Adipocyte (in vitro differentiated cells): ENCODE data around the gene ZKSCAN4.
A peak's percentile ranks its signal among the peaks of the same experiment; 100 is the strongest.

Experiments
- DNase-seq: peaks from one replicate; pipeline ENCODE4 v3.0.0-alpha.2; 2015; ENCODE audit warnings: low read depth
- H3K27me3 ChIP-seq: replicated peaks from 2 replicates; pipeline ENCODE4 v1.7.0; 2013; ENCODE audit warnings: mild to moderate bottlenecking, low read length, moderate library complexity; ENCODE audit not compliant: control insufficient read depth, insufficient read depth
- H3K36me3 ChIP-seq: 2 replicates; pipeline ENCODE4 v1.7.0; 2013; ENCODE audit warnings: low read length, mild to moderate bottlenecking, moderate library complexity; ENCODE audit not compliant: control insufficient read depth, insufficient read depth, severe bottlenecking
- H3K4me1 ChIP-seq: 2 replicates; pipeline ENCODE4 v1.7.0; 2013; ENCODE audit warnings: mild to moderate bottlenecking, low read length, moderate library complexity; ENCODE audit not compliant: control insufficient read depth, insufficient read depth
- H3K4me3 ChIP-seq: 2 replicates; pipeline ENCODE4 v1.7.0; 2013; ENCODE audit warnings: mild to moderate bottlenecking, low read length, moderate library complexity
- H3K9ac ChIP-seq: 2 replicates; pipeline ENCODE4 v1.7.0; 2013; ENCODE audit warnings: mild to moderate bottlenecking, low read length, moderate library complexity
- H3K9me3 ChIP-seq: 2 replicates; pipeline ENCODE4 v1.7.0; 2013; ENCODE audit warnings: mild to moderate bottlenecking, low read length, moderate library complexity; ENCODE audit not compliant: control insufficient read depth

Gene ZKSCAN4

DNA sequence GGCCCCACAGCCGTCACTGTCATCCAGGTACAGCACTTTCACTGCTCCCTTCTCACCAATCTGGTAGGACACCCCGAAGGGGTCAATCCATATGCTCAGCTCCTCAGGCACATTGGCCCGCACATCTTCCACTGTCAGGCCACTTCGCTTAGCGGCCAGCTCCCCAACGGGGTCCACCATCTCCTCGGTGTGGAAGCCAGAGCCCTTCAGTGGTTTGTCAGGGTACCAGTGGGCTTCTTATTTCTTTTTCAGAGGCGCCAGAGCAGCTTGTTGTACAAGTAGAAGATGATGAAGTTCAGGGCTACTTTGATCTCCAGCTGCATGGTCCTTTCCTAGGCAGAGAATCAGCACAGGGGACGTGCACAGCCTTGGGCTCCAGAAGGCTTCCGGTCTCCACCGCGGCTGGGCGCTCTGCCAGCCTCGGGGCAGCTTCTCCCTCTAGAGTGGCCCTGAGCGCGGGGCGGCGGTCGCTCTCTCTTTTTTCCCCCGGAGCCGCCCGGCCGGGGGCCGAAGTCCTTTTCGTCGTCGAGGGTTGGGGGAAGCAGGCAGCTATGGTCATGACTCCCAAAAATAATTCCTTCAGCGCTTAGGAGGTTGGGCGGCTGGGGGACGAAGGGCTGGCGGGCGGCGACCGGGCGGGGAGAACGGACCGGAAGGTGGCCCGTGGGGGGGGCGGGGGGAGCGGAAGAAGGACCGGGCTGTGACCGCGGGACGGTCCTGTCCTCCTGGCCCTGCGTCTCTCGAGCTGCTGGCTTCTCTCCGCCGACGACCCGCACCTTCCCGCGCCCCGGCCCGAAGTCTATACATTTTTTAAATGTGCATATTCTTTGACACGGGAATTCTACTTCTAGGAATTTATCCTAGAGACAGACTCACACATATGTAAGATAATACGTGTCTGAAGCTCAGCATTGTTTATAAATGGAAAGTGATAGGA, 33.5 kb downstream of the ZKSCAN4 start:
- H3K36me3 ChIP-seq: no peaks in the 10 kb centered on the region
- H3K9me3 ChIP-seq: no peaks in the 10 kb centered on the region
- peaks cover 9% of the 10 kb centered on the region for H3K4me1 ChIP-seq
- H3K9ac ChIP-seq: peak overlapping the region; percentile 89
- H3K4me3 ChIP-seq: peak overlapping the region; percentile 87
- peak; percentile 82 for DNase-seq
- peaks cover 7% of the 10 kb centered on the region for H3K27me3 ChIP-seq

DNA sequence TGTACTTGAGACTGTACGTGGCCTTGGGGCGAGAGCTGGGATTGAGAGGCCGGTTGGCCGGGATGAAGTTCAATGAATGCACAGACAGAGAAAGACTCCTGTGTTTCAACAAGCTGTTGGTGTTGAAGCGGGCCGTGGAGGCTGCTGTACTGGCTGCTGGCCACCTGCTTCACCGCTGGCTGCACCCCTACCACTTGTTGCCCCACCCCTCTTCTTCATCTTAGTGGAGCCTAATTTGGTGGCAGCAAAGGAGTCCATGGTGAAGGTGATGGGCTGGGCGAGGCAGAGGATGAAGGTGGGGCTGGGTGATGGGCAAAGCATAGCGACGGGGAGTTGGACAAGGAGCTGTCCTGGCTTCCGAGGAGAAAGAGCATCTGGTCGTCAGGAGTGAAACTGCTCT, 34.2 kb downstream of the ZKSCAN4 start:
- DNase-seq: no peak
- Histone ChIP-seq H3K36me3 (no peaks in the 10 kb centered on the region), H3K4me3 (peak overlapping the region; percentile 87), H3K27me3 (peaks cover 3% of the 10 kb centered on the region), H3K4me1 (peaks cover 11% of the 10 kb centered on the region), H3K9me3 (no peaks in the 10 kb centered on the region), H3K9ac (peak overlapping the region; percentile 89)

DNA sequence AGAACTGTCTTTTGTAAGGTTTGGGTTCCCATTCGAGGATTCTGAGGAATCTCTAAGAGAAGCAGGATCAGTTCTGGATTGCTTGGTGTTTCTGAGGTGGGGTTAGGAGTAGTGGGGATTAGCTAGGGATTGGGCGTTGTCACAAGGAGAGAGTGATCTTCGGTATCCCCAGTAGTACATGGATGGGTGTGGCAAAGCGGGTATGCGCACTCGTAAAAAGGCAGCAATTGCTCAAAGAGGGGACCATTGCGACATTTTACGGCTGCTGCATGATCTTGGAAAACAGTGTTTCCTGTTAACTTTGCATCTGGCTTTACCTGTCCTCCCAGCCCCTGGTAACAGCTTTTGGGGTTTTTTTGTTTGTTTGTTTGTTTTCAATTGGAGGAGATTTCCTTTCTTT, 36.6 kb downstream of the ZKSCAN4 start:
- Histone ChIP-seq H3K36me3 (no peaks in the 10 kb centered on the region), H3K9ac (no peak overlapping the region), H3K9me3 (no peaks in the 10 kb centered on the region), H3K4me1 (peaks cover 14% of the 10 kb centered on the region), H3K4me3 (peak overlapping the region; percentile 58), H3K27me3 (peaks cover 19% of the 10 kb centered on the region)
- DNase-seq: no peak

DNA sequence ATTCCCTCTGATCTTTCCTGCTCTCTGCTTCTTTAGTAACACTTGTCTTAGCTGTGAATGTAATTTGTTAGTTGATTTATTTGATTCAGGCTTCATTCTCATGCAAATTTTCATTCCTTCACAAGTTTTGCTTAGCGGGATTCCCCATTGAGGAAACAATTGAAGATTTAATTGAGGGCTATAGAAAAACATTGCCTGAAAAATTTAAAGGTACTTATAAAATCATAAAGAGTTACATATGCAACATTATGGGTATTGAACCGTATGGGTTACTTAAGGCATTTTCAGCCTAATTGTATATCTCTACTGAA, 38.9 kb downstream of the ZKSCAN4 start:
- H3K9me3 ChIP-seq: no peaks in the 10 kb centered on the region
- no peak for DNase-seq
- H3K4me3 ChIP-seq: no peak overlapping the region
- no peaks in the 10 kb centered on the region for H3K36me3 ChIP-seq
- no peak overlapping the region for H3K9ac ChIP-seq
- H3K27me3 ChIP-seq: peaks cover 42% of the 10 kb centered on the region
- peaks cover 7% of the 10 kb centered on the region for H3K4me1 ChIP-seq

DNA sequence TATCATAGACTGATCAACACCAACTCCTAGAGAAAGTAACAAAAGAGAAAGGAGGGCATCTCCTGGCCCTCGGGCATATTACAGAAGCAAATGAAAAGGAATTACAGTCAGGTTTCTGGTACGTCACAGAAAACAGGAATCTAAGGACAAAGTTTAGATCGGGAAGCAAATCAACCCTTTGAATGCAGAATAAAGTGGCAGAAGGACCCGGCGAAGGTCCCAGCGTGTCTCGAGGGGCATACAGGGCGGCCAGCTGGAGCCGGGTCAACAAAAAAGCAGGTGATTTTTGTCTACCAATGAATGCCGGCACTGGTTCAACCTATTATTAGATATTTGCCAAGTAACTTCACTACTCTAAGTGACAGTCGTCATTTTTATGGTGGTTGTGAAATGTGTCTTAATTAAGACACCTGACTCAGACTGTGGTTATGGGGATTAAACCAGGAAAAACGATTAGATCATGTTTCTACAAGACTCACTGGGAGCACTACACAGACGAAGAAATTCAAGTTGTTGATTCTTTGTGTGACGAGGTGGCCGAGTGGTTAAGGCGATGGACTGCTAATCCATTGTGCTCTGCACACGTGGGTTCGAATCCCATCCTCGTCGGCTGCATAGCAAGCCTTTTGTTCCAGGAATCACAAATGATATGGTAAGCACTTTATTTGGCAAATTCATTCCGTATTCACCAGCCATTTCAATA, 39.4 kb downstream of the ZKSCAN4 start:
- Histone ChIP-seq H3K27me3 (peaks cover 46% of the 10 kb centered on the region), H3K4me1 (peaks cover 9% of the 10 kb centered on the region), H3K36me3 (no peaks in the 10 kb centered on the region), H3K4me3 (peak overlapping the region; percentile 83), H3K9ac (peak overlapping the region; percentile 68), H3K9me3 (no peaks in the 10 kb centered on the region)
- DNase-seq: peak; percentile 82

DNA sequence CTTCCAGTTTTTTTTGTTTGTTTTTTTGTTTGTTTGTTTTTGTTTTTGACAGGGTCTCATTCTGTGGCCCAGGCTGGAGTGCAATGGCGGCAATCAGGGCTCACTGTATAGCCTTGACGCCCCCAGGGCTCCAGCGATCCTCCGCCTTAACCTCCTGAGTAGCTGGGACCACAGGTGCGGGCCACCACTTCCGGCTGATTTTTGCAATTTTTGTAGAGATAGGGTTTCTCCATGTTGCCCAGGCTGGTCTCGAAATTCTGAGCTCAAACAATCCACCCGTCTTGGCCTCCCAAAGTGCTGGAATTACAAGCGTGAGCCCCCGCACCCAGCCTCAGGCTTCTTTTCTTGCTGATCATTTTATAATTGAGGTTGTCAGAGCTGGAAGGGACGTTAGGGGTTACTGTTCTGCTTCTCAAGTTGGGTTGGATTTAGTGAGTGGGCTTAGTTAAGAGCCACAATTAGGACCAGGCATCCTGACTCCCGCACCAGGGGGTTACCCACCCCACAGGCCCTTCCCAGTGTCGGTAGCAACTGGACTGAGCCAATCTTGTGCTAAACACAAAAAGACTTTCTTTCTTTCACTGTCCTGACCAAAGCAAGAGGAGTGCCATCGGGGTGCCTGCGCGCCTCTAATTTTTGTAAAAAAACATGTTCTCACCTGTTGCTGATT, 40.1 kb downstream of the ZKSCAN4 start:
- peak overlapping the region; percentile 83 for H3K4me3 ChIP-seq
- H3K9ac ChIP-seq: peak overlapping the region; percentile 68
- H3K36me3 ChIP-seq: no peaks in the 10 kb centered on the region
- no peaks in the 10 kb centered on the region for H3K9me3 ChIP-seq
- H3K4me1 ChIP-seq: peaks cover 16% of the 10 kb centered on the region
- H3K27me3 ChIP-seq: peaks cover 46% of the 10 kb centered on the region
- DNase-seq: no peak

DNA sequence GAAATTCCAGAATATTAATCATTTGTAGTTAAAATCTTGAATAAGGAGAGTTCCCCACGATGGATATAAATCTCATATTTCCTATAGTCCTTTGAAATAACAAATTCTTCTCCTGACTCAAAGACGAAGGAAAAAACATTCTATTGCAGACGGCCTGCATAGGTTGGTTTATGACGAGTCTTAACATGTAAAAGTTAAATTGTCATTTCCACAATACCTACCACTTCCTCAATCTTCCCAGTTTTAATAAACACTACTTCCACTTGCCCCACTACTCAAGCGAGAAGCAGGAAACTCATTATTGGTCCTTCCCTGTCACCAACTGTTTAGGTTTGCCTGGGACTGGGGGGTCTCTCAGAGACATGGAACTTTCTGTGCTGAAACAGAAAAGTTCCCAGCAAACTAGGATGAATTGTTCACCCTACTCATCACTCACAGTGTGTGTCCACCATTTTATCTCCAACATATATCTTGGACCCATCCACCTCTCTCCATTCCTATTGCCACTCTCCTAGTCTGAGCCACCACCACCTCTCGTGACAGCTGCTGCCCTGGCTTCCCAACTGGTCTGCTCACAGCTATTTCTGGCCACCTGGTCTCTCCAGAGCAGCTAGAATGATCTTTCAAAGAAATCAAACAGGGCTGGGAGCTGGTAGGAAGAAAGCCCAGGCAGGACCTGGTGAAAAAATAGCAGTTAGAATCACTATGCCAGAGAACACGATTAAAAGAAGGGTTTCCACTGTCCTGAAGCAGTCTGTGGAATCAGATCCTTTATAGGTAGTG, 42.1 kb downstream of the ZKSCAN4 start:
- Histone ChIP-seq H3K4me3 (no peak overlapping the region), H3K4me1 (peaks cover 34% of the 10 kb centered on the region), H3K27me3 (peaks cover 42% of the 10 kb centered on the region), H3K9ac (no peak overlapping the region), H3K36me3 (no peaks in the 10 kb centered on the region), H3K9me3 (peaks cover 1% of the 10 kb centered on the region)
- DNase-seq: no peak

DNA sequence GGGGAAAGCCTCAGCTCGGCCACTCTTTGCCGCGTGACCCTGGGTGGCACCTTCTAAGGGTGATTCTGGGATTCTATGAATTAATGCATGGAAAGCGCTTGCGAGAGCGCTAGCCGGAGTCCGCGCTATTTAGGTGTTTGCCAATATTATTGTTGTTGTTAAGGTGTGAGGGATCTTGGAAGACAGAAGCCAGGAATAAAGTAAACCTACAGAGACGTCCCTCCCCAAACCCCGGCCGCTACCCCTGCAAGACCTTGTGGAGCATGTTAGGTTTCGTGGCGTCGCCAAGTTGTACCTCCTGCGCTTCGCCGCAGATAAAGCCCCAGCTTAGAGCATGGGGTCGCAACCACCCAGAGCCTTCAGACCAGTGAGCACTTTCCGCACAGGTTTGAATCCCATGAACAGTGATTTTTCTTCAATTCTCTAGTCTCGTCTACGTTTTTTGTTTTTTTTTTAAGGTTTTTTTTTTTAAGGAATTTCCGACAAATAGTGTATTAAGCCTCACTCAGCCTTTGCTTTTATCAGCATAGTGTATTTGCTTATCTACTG, 43.9 kb downstream of the ZKSCAN4 start:
- peaks cover 42% of the 10 kb centered on the region for H3K27me3 ChIP-seq

DNA sequence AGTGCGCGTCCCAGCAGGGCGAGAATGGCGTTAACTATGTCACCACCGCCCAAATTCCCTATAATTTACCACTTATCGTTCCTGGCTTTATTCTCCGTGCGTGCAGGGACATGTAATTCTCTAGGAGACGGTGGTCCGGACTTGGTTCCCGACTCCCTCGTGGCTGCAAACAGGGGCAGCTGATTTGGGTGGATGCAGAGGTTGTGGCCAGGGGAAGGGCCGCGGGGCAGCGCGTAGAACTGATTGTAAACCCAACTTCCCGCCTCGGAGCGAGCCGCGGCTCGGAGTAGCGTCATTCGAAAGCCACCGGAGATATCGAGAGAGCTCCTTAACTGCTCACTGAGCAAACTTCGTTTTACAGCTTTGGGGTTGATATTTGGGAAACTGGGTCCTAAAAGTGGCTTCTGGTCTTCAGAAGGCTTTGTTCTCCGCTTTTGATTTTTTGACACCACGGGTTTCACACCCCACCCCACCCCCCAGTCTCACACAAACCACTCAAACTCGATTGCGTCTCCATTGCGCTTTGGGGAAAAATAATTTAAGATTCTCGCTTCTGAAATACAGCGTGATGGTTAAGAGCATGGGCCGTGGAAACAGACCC, 44.5 kb downstream of the ZKSCAN4 start:
- peak; percentile 44 for DNase-seq
- Histone ChIP-seq H3K36me3 (no peaks in the 10 kb centered on the region), H3K4me3 (peak overlapping the region; percentile 85), H3K9me3 (peaks cover 17% of the 10 kb centered on the region), H3K27me3 (peaks cover 42% of the 10 kb centered on the region), H3K4me1 (peaks cover 33% of the 10 kb centered on the region), H3K9ac (peak overlapping the region; percentile 55)

More for the DNA sequence above, 43.9 kb downstream of the ZKSCAN4 start:
- H3K4me3 ChIP-seq: peak overlapping the region; percentile 85
- peak; percentile 17 for DNase-seq
- H3K9ac ChIP-seq: peak overlapping the region; percentile 55
- H3K9me3 ChIP-seq: peaks cover 16% of the 10 kb centered on the region
- no peaks in the 10 kb centered on the region for H3K36me3 ChIP-seq
- H3K4me1 ChIP-seq: peaks cover 35% of the 10 kb centered on the region

DNA sequence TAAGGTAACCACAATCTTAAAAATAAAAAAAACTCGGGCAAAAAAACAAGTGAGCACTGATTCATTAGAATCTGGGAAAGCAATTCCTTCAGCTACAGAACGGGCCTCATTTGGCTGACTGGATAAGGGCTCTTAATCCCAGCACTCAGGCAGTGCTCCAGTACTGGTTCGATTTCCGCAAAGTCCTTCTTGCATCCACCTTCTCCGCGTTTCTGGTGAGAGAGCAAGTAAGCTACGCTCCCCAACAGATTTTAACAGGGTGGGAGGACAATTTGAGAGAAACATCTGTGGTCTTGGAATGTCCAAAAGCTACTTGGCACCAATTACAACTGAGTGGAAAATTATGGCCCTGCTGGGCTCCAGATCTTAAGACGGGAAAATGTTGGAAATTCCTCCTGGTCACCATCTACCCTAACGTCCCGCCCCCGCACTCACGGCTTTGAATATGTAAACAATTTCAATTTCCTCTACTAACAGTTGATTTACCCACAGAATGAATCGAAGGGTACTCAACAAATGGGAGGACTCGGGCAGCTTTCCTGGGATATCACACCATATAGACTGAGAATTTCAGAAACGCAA, 45.0 kb downstream of the ZKSCAN4 start:
- H3K9ac ChIP-seq: peak overlapping the region; percentile 55
- H3K4me1 ChIP-seq: peaks cover 30% of the 10 kb centered on the region
- peaks cover 17% of the 10 kb centered on the region for H3K9me3 ChIP-seq
- H3K36me3 ChIP-seq: no peaks in the 10 kb centered on the region
- no peak for DNase-seq
- peak overlapping the region; percentile 85 for H3K4me3 ChIP-seq
- peaks cover 41% of the 10 kb centered on the region for H3K27me3 ChIP-seq
